ENCODE results near the gene FRMD5.
"Not testable (repeated sequence)": the region's sequence is repeated elsewhere in the genome, so short reads cannot be mapped to it uniquely, and the experiment has no call there.

FRMD5 gene

DNA sequence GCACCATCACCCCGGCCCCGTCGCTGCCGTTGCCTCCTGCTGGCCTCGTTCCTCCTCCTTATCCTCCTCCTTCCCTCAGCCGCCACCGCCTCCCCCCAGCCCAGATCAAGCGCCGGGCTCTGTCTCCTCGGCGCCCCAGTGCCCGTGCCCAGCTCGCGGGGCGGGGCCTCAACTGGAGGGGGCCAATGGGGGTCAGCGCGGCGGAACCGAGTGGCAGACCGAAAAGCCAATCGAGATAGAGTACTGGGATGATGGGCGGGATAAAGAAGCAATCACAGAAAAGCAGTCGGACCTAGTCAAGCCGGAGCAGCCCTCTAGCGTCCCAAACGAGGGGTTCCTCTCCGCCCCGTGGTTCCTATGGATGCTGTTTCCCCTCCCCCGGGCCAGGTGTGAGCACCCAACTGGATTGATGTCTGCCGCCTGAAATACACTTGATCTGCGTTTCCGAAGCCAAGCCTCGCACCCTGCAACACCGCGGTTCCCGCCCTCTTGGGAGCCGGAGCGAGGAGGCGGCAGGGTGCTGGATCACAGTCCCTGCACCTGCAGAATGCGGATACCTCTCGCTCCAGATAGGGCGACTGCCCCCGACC is at the start of gene FRMD5:
Gene FRMD5 (minus strand): TSS at position 121 of the 590 bp plus-strand sequence.
- peak; percentile 99 for DNase-seq (ENCODE audit: low read depth, low spot score)

DNA sequence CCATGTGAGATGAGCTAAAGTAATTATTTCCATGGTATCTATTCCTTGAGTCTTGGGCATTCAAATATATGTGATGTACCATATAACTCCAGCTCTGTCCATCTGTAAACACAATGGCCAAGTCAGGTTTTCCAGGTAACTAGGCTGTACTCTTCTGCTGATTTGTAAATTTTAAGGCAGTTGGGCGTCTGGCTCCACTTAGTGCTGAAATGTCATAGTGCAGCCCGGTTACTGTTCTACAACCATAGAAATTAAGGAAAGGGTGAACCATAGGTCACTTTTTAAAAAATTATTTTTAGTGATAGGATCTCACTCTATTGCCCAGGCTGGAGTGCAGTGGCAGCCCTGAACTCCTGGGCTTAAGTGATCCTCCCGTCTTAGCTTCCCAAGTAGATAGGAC is 48.8 kb upstream of the FRMD5 start:
- DNase-seq (ENCODE audit: low read depth, low spot score): no peak

DNA sequence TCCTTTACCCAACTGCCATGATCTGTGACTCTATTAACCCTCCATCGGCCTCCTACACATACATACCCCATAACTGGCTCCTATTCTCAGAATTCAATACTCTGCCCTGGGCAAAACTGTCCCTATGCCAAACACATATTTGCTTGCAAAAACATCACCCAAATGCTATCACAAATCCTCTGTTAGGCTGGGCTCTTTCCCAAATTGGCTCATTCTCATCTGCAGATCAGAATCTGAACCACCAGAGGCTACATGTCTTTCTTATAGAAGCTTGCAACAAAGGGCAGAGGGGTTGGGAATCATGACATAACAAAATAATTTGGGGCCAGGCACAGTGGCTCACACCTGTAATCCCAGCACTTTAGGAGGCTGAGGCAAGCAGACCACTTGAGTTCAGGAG is 48.1 kb upstream of the FRMD5 start:
- peak; percentile 46 for DNase-seq (ENCODE audit: low read depth, low spot score)

DNA sequence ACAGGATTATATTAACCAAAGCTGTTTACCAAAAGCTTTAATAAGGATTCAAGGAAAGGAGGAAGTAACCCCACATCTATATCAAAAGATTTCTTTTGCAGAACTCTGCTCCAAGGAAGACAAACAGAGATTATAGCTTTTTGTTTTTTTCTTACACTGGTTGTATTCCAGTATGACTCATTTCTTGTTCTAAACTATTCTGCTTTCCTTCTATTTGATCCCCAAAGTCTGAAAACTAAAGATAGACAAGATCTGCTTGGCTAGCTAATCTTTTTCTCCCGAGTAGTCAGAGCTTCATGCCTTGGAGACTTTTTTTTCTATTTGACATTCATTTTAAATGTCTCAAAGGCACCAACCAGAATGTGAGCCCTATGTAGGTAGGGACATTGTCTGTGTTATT is 36.8 kb upstream of the FRMD5 start:
- DNase-seq (ENCODE audit: low read depth, low spot score): no peak

DNA sequence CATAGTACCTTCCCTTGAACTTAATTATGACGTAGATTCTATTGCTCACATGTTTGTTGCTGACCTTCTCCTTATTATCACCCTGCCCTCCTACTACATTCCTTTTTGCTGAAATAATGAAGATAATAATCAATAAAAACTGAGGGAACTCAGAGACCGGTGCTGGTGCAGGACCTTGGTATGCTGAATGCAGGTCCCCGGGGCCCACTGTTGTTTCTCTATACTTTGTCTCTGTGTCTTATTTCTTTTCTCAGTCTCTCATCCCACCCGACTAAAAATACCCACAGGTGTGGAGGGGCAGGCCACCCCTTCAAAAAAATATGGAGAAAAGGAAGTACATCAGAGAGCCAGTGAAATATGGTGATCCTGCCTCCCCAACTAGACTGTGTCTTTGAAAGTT is 34.2 kb upstream of the FRMD5 start:
- DNase-seq (ENCODE audit: low read depth, low spot score): not testable (repeated sequence)

DNA sequence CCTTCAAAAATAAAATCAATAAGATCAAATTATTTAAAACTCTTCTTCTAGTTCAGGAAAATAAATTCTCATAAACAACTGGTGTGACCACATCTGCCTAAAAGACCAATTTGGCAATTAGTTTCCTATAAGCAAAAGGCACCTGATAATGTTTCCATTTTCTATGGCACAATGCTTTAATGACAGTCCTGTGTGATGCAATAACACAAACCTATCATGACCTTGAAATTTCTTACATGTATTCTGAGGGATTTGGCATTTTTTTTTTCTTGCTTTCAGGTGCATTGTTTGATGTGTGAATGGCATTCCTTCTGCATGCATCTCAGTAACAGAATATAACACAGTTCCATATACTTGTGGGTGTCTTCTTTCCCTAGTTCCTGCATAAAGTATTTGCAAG is 32.5 kb upstream of the FRMD5 start:
- no peak for DNase-seq (ENCODE audit: low read depth, low spot score)

DNA sequence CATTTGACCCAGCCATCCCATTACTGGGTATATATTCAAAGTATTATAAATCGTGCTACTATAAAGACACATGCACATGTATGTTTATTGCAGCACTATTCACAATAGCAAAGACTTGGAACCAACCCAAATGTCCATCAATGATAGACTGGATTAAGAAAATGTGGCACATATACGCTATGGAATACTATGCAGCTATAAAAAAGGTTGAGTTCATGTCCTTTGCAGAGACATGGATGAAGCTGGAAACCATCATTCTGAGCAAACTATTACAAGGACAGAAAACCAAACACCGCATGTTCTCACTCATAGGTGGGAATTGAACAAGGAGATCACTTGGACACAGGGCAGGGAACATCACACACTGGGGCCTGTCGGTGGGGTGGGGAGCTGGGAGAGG is 31.9 kb upstream of the FRMD5 start:
- not testable (repeated sequence) for DNase-seq (ENCODE audit: low read depth, low spot score)

DNA sequence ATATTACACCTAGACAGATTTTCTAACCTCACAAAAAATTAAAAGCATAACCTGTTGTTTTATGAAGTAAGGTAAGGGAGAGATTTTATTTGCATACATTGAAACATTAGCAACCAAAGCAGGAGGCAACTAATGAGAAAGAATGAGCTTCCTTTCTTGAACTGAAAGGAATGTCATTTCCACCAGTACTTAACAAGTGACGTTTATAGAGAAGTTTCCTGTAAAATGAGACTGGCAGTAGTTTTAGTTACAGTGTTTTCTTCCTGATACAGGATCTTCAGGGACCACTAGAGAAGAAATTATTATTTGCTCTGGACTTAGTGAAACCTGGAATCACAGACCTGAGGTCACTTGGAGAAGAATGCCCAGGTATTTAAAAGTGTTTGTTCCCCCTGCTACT is 27.4 kb upstream of the FRMD5 start:
- DNase-seq (ENCODE audit: low read depth, low spot score): no peak

DNA sequence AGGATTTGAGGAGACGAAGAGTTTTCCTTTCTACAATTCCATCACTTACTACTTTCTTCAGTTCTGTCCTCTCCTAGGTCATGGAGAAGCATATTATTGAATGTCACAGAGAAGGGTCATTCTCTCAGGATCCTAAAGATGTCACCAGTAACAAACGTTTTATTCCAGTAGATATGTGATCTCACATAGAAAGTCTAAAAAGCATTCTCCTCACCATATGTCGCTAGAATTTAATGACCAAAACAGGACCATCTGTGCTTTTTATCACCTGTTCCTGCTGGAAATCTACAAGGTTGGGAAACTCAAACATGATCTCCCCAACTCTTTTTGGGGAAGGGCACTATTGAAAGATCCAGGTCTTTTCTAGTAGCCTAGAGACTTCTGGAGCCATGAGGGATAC is 24.0 kb upstream of the FRMD5 start:
- DNase-seq (ENCODE audit: low read depth, low spot score): no peak

DNA sequence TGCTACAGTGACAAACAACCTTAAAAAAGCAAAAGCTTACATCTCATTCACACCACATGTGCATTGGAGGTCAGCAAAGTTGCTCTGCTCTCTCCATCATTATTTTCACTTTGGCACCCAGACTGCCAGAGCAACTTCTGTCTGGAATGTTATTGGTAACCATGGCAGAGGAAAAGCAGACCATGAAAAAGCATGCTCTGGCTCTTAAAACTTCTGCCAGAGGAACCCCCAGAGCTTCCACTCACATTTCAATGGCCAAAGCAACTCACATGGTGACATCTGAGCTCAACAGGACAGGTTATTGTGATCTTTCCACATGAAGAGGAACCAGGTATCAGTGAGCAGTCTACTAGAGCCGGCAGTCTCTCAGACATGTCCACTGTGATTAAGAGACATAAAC is 21.9 kb upstream of the FRMD5 start:
- DNase-seq (ENCODE audit: low read depth, low spot score): peak; percentile 59

DNA sequence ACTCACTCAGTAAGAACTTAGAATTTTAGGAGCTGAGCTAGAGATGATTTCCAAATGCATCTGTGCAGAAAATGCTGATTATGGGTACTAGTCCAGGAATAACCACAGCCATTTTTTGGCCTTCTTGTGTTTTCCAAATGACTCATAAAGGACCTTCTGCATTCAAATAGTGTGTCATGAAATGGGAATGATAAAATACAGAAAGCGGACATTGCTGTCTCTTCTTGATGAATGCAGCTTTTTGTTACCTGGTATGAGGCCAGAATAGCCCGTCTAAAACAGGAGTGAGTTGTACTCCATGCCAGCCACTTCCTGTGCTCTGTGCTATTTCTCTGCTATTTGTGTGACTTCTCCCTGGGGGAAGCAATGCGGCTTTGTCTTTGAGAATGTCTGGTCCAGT is 20.5 kb upstream of the FRMD5 start:
- peak; percentile 92 for DNase-seq (ENCODE audit: low read depth, low spot score)

DNA sequence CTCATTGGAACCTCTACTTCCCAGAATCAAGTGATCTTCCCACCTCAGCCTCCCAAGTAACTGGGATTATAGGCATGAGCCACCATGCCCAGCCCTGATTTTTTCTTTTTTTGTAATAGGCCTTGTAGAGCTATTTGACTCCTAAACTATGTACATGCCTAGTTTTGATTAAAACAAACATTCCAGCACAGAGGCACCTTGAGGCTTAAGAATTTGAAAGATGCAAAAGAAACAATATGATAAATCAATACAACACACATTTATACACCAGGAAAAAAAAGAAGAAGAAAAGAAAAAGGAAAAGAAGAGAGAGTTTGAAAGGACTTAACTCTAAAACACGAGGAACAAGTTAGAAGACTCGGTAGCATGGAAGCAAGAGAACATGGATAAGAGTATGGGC is 13.9 kb upstream of the FRMD5 start:
- no peak for DNase-seq (ENCODE audit: low read depth, low spot score)

DNA sequence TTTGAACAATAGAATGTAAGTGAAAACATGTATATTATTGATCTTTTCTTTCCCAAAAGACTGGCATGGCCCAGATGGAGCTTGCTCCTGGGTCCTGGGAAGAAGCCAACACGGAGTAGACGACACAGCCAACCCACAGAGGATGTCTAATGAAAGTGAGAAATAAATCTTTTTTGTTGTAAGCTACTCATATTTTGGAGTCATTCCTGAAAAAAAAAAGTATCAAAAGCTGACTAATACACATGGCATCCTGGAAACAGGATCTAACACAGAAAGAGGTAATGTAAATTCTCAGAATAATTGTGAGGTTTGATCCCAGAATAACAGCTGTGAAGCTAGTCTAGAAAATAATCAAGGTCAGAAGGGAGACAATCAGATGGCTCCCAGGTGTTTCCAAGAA is 12.6 kb upstream of the FRMD5 start:
- peak; percentile 76 for DNase-seq (ENCODE audit: low read depth, low spot score)

DNA sequence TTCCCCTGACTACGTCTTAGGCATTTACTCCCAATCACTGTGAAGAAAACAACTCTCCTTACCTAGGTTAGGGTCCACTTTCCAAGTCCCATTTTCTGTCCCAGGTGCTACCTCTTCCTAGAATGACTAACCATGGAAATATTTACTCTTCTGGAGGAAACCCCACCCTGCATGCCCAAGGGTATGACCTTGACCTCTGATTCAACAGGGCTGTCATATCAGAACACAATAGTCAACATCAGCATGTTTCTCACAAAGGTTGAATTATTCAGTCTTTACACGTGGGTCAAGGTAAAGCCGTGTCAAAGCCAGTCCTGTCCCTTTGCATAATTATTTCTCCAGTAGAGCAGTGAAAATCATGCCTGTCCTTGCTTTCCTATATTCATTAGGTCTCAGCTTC is 4.3 kb upstream of the FRMD5 start:
- DNase-seq (ENCODE audit: low read depth, low spot score): no peak

DNA sequence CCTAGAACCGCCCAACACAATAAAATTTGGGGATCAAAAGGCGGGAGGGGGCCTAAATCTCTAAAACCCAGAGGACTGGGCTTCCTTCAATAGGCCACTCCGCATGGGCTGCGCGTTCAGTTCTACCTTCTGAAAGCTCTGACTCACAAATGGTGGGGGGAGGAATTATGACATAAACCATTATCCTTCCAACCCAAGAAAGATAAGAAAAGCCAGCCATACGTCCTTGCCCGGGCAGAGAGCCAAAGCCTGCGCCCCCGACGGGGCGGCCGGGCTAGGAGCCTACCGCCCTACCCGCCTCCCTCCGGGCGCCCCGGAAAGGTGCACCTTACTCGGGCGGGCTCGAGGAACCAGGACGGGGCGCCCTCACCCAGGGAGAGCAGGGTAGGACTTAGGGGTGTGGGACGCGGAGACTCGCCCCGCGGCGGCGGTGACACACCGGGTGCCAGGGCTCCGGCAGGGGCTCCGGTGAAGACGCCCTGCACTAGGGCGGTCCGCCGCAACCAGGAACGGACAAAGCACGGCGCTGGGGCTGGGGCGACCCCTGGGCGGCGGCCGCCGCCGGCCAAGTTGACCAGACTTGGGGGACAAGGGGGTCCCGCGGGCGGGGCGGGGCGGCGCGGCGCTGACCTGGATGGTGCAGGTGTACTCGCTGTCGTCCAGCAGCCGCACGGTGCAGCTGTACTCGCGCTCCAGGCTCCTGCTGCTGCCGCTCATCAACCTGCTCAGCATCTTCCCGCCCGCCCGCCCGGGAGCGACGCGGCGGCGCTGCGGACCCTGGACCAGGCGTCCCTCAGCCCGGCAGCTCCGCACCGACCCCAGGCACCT is 534 bp downstream of the FRMD5 start:
- peak; percentile 86 for DNase-seq (ENCODE audit: low read depth, low spot score)

DNA sequence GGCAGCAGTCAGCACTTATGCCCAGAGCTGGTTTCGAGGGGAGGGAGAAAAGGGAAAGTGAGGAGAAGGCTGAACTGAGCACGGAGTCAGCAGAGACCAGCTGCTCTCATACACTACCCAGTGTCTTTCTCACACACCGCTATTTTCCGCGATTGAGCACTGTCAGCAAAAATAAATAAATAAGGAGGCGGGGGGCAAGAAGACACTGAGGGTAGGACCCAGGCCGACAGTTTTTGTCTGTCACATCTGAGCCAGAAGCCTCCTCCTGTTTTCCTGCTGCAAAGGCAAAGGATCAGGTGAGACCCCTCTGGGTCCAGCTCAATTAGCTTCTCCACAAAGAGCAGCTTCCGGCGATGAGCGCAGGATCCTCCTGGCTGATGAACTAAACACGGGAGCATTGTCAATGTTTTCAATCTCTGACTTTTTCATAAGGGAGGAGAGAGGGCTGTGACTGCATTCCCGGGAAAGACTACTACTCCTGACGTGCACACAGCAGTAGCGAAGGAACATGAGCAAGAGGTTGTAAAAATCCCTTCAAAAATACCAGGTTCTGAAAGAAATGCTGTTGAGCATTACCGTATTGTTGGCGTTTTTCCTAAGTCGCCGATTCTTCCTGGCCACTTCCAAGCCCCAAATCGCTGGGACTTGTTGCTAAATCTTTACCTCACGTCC is 1.3 kb downstream of the FRMD5 start:
- DNase-seq (ENCODE audit: low read depth, low spot score): peak; percentile 66

DNA sequence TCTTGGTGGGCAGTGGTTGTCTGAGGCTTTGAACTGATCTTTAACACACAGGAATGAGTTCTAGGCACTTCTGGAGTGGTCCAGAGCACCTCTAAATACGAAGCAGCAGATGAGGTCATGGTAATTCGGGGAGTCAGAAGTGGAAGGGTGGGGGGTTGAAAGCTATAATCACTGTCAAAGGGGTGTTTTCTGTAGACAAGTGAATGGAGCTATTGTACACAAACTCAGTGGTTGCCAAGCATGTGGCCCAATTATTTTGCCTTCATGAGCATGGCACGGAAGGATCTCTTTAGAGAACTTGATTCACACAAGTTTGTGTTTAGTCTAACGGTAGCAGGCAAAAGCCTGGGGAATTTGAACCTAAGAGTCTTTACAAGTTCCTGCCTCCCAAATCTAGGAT is 6.3 kb downstream of the FRMD5 start:
- peak; percentile 77 for DNase-seq (ENCODE audit: low read depth, low spot score)

DNA sequence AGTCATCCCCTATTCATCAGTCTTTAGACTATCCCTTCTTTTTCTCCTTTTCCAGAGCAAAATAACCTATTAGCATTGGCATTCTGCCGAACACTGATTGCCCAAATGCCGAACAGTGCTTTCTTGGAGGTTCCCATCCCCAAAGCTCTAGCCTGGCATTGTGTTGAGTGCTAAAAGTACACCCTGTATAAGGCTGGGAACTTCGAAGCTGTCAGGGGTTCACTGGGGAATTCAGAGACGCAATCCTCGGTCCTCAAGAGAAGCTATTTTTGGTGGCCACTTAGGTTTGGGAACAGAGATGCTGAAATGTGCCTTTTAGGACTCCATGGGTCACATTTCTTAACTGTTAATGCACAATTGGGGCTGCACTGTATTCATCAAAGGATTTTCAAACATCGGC is 8.4 kb downstream of the FRMD5 start:
- no peak for DNase-seq (ENCODE audit: low read depth, low spot score)

DNA sequence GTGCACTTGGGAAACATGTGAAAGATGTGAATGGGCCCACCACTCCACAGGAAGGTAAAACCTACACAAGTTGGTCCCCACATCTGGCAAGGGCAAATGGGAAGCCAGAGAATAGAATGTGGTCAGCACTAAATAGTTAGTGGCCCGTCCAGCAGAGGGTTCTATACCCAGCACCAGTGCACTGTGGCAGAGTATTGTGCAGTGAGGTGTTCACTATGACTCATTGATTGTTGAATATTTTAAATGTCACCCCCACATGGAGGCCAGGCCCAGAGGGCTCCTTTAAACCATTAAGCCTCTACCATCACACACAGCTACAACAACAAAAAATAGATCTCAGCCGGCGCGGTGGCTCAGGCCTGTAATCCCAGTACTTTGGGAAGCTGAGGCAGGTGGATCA is 11.7 kb downstream of the FRMD5 start:
- no peak for DNase-seq (ENCODE audit: low read depth, low spot score)

DNA sequence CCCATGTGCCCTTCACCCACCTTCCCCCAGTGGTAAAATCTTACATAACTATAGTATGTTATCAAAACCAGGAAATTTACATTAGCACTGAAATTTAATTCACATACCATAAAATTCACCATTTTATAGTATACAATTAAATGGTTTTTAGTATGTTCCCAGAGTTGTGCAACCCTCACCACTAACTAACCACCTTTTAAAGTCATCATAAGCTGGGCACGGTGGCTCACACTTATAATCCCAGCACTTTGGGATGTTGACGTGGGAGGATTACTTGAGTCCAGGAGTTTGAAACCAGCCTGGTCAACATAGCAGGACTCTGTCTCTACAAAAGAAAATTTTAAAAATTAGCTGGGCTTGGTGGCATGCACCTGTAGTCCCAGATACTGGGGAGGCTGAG is 13.7 kb downstream of the FRMD5 start:
- no peak for DNase-seq (ENCODE audit: low read depth, low spot score)

DNA sequence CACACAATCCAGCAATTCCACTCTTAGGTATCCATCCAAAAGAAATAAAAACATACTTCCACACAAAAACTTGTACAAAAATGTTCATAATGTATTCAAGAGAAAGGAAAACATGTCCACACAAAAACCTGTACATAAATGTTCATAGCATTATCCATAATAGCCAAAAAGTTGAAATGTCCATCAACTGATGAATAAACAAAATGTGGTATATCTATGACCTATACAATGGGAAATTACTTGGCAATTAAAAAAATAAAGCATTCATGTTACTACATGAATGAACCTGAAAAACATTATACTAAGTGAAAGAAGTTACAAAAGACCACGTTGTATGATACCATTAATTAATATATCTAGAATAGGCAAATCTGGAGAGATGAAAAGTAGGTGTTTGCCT is 17.9 kb downstream of the FRMD5 start:
- no peak for DNase-seq (ENCODE audit: low read depth, low spot score)

DNA sequence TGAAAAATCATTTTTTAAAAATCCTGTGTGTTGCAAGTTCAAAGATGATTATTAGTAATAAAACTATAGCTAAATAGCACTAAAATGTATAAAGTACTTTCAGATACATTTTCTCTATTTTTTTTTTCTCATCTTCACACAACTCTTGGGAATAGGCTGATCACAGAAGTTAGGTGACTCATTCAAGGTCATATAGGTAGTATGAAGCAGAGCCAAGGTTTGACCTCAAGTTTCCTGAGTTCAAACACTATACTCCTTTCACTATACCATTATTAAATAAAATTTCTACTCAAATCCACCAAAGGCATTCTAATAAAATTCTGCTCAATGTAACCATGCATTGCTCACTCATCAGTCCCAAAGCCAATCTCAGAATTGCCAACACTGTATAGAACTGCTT is 21.3 kb downstream of the FRMD5 start:
- DNase-seq (ENCODE audit: low read depth, low spot score): no peak

DNA sequence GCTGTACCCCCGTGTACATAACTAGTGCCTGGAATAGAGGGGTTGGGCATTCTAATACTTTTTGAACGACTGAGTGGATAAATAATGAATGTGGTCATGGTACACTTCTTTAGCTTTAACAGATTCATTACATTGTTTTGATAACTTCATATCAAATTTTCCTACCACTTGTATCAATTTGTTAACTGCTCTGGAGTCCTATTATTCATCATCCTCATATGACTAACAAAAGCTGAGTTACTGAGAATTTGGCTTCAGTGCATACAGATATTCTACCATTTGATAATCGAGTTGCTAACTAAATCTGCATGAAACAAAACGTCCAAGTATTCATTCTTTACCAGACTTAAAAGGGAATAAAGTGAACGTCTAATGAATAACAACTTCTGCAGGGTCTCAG is 31.7 kb downstream of the FRMD5 start:
- no peak for DNase-seq (ENCODE audit: low read depth, low spot score)
